Left hindlimb (tissue), 1 donor: ENCODE measurements around the gene MDK.
A peak's percentile ranks its signal among the peaks of the same experiment; 100 is the strongest.
"Not testable (repeated sequence)": the region's sequence is repeated elsewhere in the genome, so short reads cannot be mapped to it uniquely, and the experiment has no call there.

ENCODE experiments used
- DNase-seq: peaks from one replicate; pipeline ENCODE4 v3.0.0-alpha.2; 2018

Gene MDK

GRCh38 chr11:46369458-46370152, 11.9 kb upstream of the MDK start:
- DNase-seq, result no peak

GRCh38 chr11:46370253-46370652, 11.2 kb upstream of the MDK start:
- DNase-seq, result no peak

GRCh38 chr11:46371262-46371661, 10.2 kb upstream of the MDK start:
- DNase-seq, result not testable (repeated sequence)

- no peak for DNase-seq
Observed at GRCh38 chr11:46372086-46372485, 9.4 kb upstream of the MDK start.

- DNase-seq, result not testable (repeated sequence)
Observed at GRCh38 chr11:46372501-46372900, 9.0 kb upstream of the MDK start.

- DNase-seq, result no peak
Observed at GRCh38 chr11:46373787-46374740, 7.4 kb upstream of the MDK start.

GRCh38 chr11:46374815-46375214, 6.7 kb upstream of the MDK start:
- DNase-seq, result no peak

GRCh38 chr11:46375392-46376101, 5.9 kb upstream of the MDK start:
- no peak for DNase-seq

- no peak for DNase-seq
Observed at GRCh38 chr11:46376258-46377050, 5.0 kb upstream of the MDK start.

- no peak for DNase-seq
Observed at GRCh38 chr11:46377290-46377689, 4.2 kb upstream of the MDK start.

- no peak for DNase-seq
Observed at GRCh38 chr11:46377831-46378230, 3.6 kb upstream of the MDK start.

- DNase-seq, result no peak
Observed at GRCh38 chr11:46378296-46378695, 3.2 kb upstream of the MDK start.

GRCh38 chr11:46378811-46379481, 2.5 kb upstream of the MDK start:
- peak; percentile 27 for DNase-seq

- DNase-seq, result not testable (repeated sequence)
Observed at GRCh38 chr11:46379482-46380293, 1.8 kb upstream of the MDK start.

GRCh38 chr11:46380340-46381047, 975 bp upstream of the MDK start:
- DNase-seq, result peak; percentile 79

- DNase-seq, result no peak
Observed at GRCh38 chr11:46381819-46382645, 563 bp downstream of the MDK start.

GRCh38 chr11:46382646-46383403, 1.4 kb downstream of the MDK start:
- no peak for DNase-seq

GRCh38 chr11:46383404-46383758, 1.9 kb downstream of the MDK start:
- no peak for DNase-seq
